Kidney tubule cell (primary cell): ENCODE results near the gene COPA.

Experiments used
- DNase-seq: peaks from one replicate; pipeline ENCODE4 v3.0.0-alpha.2; 2018; ENCODE audit warnings: low spot score

COPA gene

GRCh38 chr1:160362168-160362957, 19.3 kb upstream of the COPA start:
- no peak for DNase-seq

GRCh38 chr1:160361814-160362167, 18.7 kb upstream of the COPA start:
- DNase-seq = no peak

GRCh38 chr1:160361199-160361598, 18.1 kb upstream of the COPA start:
- no peak for DNase-seq

- no peak for DNase-seq
These were observed 17.2 kb upstream of the COPA start for GRCh38 chr1:160360227-160360695.

- no peak for DNase-seq
These were observed 16.6 kb upstream of the COPA start for GRCh38 chr1:160359559-160360226.

GRCh38 chr1:160358073-160358472, 15.0 kb upstream of the COPA start:
- DNase-seq = no peak

- DNase-seq = no peak
These were observed 14.4 kb upstream of the COPA start for GRCh38 chr1:160357286-160358002.

- DNase-seq = peak; percentile 28
These were observed 11.4 kb upstream of the COPA start for GRCh38 chr1:160354388-160354985.

GRCh38 chr1:160353223-160353622, 10.2 kb upstream of the COPA start:
- DNase-seq = no peak

GRCh38 chr1:160352555-160352954, 9.5 kb upstream of the COPA start:
- DNase-seq = no peak

- DNase-seq = no peak
These were observed 8.6 kb upstream of the COPA start for GRCh38 chr1:160351629-160352028.

- DNase-seq = no peak
These were observed 3.9 kb upstream of the COPA start for GRCh38 chr1:160346958-160347357.

GRCh38 chr1:160346463-160346862, 3.4 kb upstream of the COPA start:
- no peak for DNase-seq

- DNase-seq = no peak
These were observed 1.9 kb upstream of the COPA start for GRCh38 chr1:160344936-160345335.

- no peak for DNase-seq
These were observed 1.2 kb upstream of the COPA start for GRCh38 chr1:160344241-160344640.

GRCh38 chr1:160342526-160342925, 524 bp downstream of the COPA start:
- peak; percentile 30 for DNase-seq

GRCh38 chr1:160340866-160341265, 2.2 kb downstream of the COPA start:
- DNase-seq = no peak

GRCh38 chr1:160340146-160340545, 2.9 kb downstream of the COPA start:
- no peak for DNase-seq

GRCh38 chr1:160338580-160338979, 4.5 kb downstream of the COPA start:
- DNase-seq = no peak

GRCh38 chr1:160332516-160332915, 10.5 kb downstream of the COPA start:
- DNase-seq = no peak

GRCh38 chr1:160330119-160330518, 12.9 kb downstream of the COPA start:
- no peak for DNase-seq

- no peak for DNase-seq
These were observed 14.9 kb downstream of the COPA start for GRCh38 chr1:160328184-160328583.

GRCh38 chr1:160326418-160326817, 16.6 kb downstream of the COPA start:
- no peak for DNase-seq
